Loucy (cell line): ENCODE data around the gene CTSH.

Experiments
- H2AFZ ChIP-seq: fragments of 200-600 bp; sonication (generic); 2 replicates; pipeline ENCODE4 v1.6.0; 2016; ENCODE audit warnings: antibody characterized with exemption, mild to moderate bottlenecking, low read length, moderate library complexity
- H3F3A ChIP-seq: fragments of 200-600 bp; 2 replicates; pipeline ENCODE4 v1.6.0; 2016; ENCODE audit warnings: antibody characterized with exemption, low read depth, mild to moderate bottlenecking
- H3K27me3 ChIP-seq: fragments of 200-600 bp; sonication (generic); 2 replicates; pipeline ENCODE4 v1.6.1; 2014; ENCODE audit warnings: low read length, mild to moderate bottlenecking; ENCODE audit not compliant: insufficient read depth, poor library complexity, severe bottlenecking
- H3K36me3 ChIP-seq: fragments of 200-600 bp; sonication (generic); 2 replicates; pipeline ENCODE4 v1.6.1; 2016; ENCODE audit warnings: low read length; ENCODE audit not compliant: insufficient read depth
- H3K4me1 ChIP-seq: fragments of 200-600 bp; sonication (generic); 2 replicates; pipeline ENCODE4 v1.5.1; 2014; ENCODE audit warnings: low read length, mild to moderate bottlenecking; ENCODE audit not compliant: insufficient read depth, poor library complexity, severe bottlenecking
- H3K4me2 ChIP-seq: fragments of 200-600 bp; sonication (generic); 2 replicates; pipeline ENCODE4 v1.6.0; 2014; ENCODE audit warnings: antibody characterized with exemption, low read length, low read depth, mild to moderate bottlenecking; ENCODE audit not compliant: poor library complexity, severe bottlenecking
- H3K4me3 ChIP-seq: fragments of 200-600 bp; sonication (generic); 2 replicates; pipeline ENCODE4 v1.5.1; 2014; ENCODE audit warnings: low read length, mild to moderate bottlenecking, mixed read lengths; ENCODE audit not compliant: poor library complexity, severe bottlenecking
- H3K79me2 ChIP-seq: fragments of 200-600 bp; sonication (generic); 2 replicates; pipeline ENCODE4 v1.6.1; 2014; ENCODE audit warnings: low read length; ENCODE audit not compliant: insufficient read depth
- H3K9ac ChIP-seq: fragments of 200-600 bp; sonication (generic); 2 replicates; pipeline ENCODE4 v1.6.0; 2014; ENCODE audit warnings: mild to moderate bottlenecking, low read depth, low read length, moderate library complexity; ENCODE audit not compliant: poor library complexity, severe bottlenecking
- H3K9me2 ChIP-seq: fragments of 200-600 bp; sonication (generic); replicated peaks from 2 replicates; pipeline ENCODE4 v1.6.1; 2016; ENCODE audit warnings: low read depth, low read length, mixed read lengths
- H3K9me3 ChIP-seq: fragments of 200-600 bp; sonication (generic); 2 replicates; pipeline ENCODE4 v1.6.1; 2014; ENCODE audit warnings: mild to moderate bottlenecking, antibody characterized with exemption, low read length, low read depth; ENCODE audit not compliant: insufficient read depth
- H4K20me1 ChIP-seq: fragments of 200-600 bp; sonication (generic); 2 replicates; pipeline ENCODE4 v1.6.0; 2014; ENCODE audit warnings: antibody characterized with exemption, low read length, mild to moderate bottlenecking; ENCODE audit not compliant: insufficient read depth, poor library complexity, severe bottlenecking
- EZH2phosphoT487 ChIP-seq: fragments of 200-600 bp; IDR thresholded peaks from 2 replicates; pipeline ENCODE4 v1.6.1; 2018; ENCODE audit warnings: antibody characterized with exemption, mild to moderate bottlenecking, moderate library complexity, borderline replicate concordance
- TF ChIP-seq, protein P1 (sequence below): fragments of 200-600 bp; sonication (generic); conservative IDR thresholded peaks from 2 replicates; pipeline ENCODE4 v1.5.1; 2014; ENCODE audit warnings: mild to moderate bottlenecking, antibody characterized with exemption, low read length

CTSH gene

DNA sequence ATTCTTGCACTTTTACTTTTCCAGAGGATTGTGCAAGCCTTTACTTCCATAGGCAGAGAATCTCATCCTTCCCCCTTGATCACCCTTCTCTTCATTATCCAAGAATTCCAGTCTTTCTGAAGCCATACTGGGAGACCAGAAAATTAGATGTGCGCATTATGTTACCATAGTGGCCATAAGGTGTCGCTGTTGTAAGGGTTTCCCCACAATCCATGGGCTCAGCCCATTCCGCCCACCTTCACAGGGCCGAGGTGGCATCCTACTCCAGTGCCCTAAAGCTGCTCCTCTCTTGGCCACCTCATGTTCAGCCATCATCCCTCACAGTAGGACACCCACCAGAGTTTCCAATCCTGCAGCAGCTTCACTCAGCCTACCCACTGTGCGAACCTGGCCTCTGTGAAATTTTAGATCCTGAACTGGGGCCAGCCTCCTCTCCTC is 35.0 kb downstream of the CTSH start:
- H3K27me3 ChIP-seq = no peaks in the 10 kb centered on the region
- H3K4me2 ChIP-seq = no peak overlapping the region
- peaks cover 12% of the 10 kb centered on the region for H4K20me1 ChIP-seq
- no peaks in the 10 kb centered on the region for H3K79me2 ChIP-seq
- H3K9me3 ChIP-seq = no peaks in the 10 kb centered on the region
- no peaks in the 10 kb centered on the region for H3K9me2 ChIP-seq
- no peaks in the 10 kb centered on the region for H3K4me1 ChIP-seq
- no peak overlapping the region for H2AFZ ChIP-seq
- H3K36me3 ChIP-seq = peaks cover 77% of the 10 kb centered on the region
- no peak overlapping the region for H3K4me3 ChIP-seq
- TF ChIP-seq EZH2phosphoT487 = no peak
- TF ChIP-seq, protein P1, sequence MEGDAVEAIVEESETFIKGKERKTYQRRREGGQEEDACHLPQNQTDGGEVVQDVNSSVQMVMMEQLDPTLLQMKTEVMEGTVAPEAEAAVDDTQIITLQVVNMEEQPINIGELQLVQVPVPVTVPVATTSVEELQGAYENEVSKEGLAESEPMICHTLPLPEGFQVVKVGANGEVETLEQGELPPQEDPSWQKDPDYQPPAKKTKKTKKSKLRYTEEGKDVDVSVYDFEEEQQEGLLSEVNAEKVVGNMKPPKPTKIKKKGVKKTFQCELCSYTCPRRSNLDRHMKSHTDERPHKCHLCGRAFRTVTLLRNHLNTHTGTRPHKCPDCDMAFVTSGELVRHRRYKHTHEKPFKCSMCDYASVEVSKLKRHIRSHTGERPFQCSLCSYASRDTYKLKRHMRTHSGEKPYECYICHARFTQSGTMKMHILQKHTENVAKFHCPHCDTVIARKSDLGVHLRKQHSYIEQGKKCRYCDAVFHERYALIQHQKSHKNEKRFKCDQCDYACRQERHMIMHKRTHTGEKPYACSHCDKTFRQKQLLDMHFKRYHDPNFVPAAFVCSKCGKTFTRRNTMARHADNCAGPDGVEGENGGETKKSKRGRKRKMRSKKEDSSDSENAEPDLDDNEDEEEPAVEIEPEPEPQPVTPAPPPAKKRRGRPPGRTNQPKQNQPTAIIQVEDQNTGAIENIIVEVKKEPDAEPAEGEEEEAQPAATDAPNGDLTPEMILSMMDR = peak; percentile 93
- no peak overlapping the region for H3K9ac ChIP-seq
- no peaks in the 10 kb centered on the region for H3F3A ChIP-seq

DNA sequence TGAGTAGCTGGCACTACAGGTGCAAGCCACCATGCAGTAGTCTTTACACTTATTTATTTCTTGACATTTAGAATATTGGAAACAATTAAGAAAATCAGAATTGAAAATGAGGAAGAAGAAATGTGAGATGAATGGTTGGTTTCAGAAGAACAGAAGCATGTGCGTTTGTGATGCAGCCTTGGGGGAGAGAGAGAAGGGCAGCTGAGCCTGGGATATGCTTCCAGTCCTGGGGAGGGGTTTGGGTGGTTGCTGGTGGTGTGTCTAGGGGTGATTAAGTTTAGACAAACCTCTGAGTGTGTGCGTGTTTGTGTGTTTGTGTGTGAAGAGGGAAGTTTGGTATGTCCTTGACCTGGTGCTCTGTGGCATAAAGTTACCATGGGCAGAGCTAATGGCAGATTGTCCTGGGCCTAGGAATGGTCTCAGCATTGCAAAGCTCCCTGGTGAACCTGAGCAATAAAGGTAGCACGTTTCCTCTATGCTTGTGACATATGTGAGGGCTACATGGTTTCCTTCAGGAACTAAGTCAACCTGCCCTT is 35.6 kb downstream of the CTSH start:
- no peaks in the 10 kb centered on the region for H3K79me2 ChIP-seq
- peaks cover 12% of the 10 kb centered on the region for H4K20me1 ChIP-seq
- H3K9ac ChIP-seq = no peak overlapping the region
- H3K4me1 ChIP-seq = no peaks in the 10 kb centered on the region
- no peaks in the 10 kb centered on the region for H3F3A ChIP-seq
- no peak for TF ChIP-seq EZH2phosphoT487
- TF ChIP-seq, protein P1 = no peak
- H2AFZ ChIP-seq = no peak overlapping the region
- peaks cover 79% of the 10 kb centered on the region for H3K36me3 ChIP-seq
- H3K4me3 ChIP-seq = no peak overlapping the region
- no peak overlapping the region for H3K4me2 ChIP-seq
- no peaks in the 10 kb centered on the region for H3K9me3 ChIP-seq
- no peaks in the 10 kb centered on the region for H3K27me3 ChIP-seq
- no peaks in the 10 kb centered on the region for H3K9me2 ChIP-seq

DNA sequence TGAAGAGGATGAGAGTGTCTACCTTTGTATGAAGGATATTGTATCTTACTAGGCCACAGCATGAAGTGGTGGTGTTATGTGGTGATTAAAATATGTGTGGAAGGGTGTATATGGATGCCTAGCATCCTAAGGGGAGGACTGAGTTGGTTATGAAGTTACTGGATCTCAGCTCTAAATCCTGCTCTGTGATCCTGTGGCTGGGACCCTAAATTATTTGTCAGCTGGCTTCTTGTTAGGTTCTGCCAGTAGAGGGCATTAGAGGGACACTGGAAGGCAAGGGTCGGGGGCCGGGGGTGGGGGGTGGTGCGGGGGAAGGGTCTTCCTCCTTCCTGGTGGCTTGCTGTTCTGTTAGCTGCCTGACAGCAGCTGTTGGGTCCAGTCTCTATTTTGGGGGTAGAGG is 37.3 kb downstream of the CTSH start:
- Histone ChIP-seq H3K4me1 (no peaks in the 10 kb centered on the region), H3K36me3 (peaks cover 79% of the 10 kb centered on the region), H3K4me3 (no peak overlapping the region), H3K27me3 (no peaks in the 10 kb centered on the region), H3K4me2 (no peak overlapping the region), H4K20me1 (peaks cover 16% of the 10 kb centered on the region), H3K9me3 (no peaks in the 10 kb centered on the region), H3F3A (no peaks in the 10 kb centered on the region), H3K9ac (no peak overlapping the region), H2AFZ (no peak overlapping the region), H3K79me2 (no peaks in the 10 kb centered on the region), H3K9me2 (no peaks in the 10 kb centered on the region)
- TF ChIP-seq EZH2phosphoT487 = no peak
- TF ChIP-seq, protein P1 = peak; percentile 53
